SIG-M5 treated with dmso at 0.1 percent for 504 hours (cell line): ENCODE measurements around the gene DNAJA4.

Source experiments
- DNase-seq: peaks from one replicate; lab custom pipeline; 2025; ENCODE audit not compliant: unreplicated experiment; lab: John Stamatoyannopoulos, UW

Gene DNAJA4

GRCh38 chr15:78264304-78265136 lies at the start of gene DNAJA4:
DNAJA4 (plus strand) TSS chr15:78264562; CDS start chr15:78264764, 202 bp downstream.
- no peak for DNase-seq

GRCh38 chr15:78216276-78217104 lies 47.9 kb upstream of the DNAJA4 start:
- peak; percentile 23 for DNase-seq

- DNase-seq: no peak
Measured at GRCh38 chr15:78220713-78221112, 43.6 kb upstream of the DNAJA4 start.

- no peak for DNase-seq
Measured at GRCh38 chr15:78222745-78223395, 41.5 kb upstream of the DNAJA4 start.

DNA sequence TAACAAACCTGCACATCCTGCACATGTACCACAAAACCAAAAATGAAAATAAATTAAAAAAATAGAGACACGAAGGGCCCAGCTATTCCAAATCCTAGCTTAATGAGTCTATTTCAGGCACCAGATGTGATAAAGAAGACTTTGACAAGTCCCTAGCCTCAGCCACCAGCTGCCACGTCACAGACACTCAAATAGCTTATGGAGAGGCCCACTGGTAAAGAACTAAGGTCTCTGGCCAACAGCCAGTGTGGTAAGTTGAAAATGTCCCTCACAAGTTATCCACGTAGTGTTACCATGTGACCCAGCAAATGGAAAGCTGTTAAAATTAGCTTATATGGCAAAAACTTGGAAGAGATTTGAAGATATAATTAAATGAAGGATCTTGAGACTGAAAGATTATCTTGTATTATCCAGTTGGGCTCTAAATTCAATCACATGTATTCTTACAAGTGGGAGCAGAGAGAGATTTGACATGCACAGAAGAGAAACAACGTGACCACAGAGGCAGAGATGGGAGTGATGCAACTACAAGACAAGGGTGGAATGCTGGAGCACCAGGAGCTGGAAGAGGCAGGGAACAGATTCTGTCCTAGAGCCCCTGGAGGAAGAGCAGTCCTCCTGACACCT lies 40.9 kb upstream of the DNAJA4 start:
- no peak for DNase-seq

GRCh38 chr15:78224023-78224411 lies 40.3 kb upstream of the DNAJA4 start:
- no peak for DNase-seq

DNA sequence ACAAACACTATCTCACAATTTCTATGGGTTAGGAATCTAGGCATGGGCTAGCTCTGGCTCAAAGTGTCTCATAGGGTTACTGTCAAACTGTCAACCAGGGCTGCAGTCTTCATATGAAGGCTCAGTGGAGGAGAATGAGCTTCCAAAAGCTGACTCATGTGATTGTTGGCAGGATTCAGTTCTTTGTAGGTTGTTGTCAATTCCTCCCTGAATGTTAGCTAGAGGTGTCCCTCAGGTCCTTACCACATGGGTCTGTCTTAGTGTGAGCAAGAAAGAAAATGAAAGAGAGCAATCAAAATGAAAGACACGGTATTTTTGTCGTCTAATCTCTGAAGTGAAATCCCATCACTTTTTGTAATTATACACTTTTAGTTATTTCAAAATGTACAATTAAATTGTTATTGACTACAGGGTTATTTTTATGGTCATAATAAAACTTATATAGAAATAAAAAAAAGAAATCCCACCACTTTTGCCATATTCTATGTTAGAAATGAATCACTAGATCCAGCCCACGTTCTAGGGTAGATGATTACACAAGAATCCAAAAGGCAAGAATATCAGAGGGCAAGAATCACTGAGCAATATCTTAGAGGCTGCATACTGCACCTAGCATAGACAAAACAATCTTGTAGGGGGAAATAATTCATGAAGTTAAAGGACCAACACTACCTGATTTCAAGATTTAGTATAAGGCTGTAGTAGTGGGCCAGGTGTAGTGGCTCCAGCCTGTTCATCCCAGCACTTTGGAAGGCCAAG lies 38.4 kb upstream of the DNAJA4 start:
- DNase-seq: no peak

- no peak for DNase-seq
Measured at GRCh38 chr15:78228356-78228996, 35.9 kb upstream of the DNAJA4 start.

- DNase-seq: no peak
Measured at GRCh38 chr15:78229431-78230406, 34.6 kb upstream of the DNAJA4 start.

DNA sequence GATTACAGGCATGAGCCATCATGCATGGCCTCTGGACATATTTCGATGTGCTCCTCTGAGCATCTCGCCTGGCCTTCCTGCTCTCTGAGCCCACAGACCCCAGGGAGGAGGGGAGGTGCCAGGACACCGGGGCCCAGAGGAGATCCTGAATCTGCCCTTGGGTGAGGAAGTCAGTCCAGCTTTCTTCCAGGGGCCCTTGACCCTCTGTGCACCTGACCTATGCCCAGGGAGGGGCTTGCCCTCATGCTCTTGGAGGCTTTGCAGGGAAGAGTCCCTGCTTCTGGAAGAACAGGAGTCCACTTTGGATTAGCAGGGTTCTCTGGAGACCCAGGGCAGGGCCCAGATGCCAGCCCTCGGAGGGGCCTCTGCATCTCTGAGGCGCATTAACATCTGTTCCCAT lies 31.4 kb upstream of the DNAJA4 start:
- no peak for DNase-seq

DNA sequence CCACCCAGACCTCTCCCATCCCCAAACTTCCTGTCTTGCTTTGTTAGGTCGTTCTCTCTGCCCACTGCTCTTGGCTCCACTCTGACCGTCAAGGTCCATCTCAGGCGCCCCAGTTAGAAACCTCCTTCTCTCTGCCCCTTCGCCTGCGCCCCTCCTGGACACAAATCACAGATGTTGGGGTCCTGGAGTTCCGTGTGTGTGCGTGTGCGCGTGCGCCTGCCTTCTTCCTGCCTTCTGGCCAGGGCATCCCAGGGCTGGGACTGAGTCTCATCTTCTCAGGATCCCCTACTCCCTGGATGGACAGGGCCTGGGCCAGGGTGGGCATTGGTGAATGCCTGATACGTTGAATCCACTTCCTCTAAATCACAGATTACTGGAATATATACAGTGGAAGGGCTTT lies 30.9 kb upstream of the DNAJA4 start:
- DNase-seq: no peak

DNA sequence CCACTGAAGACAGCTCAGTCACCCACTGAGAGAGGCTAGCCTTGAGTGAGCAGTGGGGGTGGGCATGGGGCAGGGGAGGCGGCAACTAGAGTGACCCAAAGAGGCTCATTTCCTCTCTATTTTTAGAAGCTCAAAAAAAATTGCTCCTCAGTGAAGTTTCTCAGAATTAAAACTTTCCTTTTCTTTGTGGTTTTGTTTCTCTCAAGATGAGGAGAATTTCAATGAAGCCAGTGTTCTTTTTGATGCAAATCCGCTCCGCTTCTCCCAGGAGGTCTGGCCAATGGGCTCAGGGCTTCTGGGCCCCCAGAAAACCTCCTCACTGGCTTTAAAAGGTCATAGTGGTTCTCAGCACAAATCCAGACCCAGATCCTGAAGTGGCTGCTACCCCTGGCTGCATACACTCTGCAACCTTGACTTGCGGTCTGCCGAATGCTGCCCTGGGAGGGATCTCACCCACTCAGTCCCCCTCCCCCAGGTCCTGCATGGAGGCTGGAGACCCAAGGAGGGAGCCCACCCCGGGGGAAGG lies 29.8 kb upstream of the DNAJA4 start, which contains the start of gene ACSBG1:
Gene ACSBG1 (minus strand): TSS at position 51 of the 526 bp plus-strand sequence. CDS start 64 bp downstream, outside the sequence.
- DNase-seq: no peak

DNA sequence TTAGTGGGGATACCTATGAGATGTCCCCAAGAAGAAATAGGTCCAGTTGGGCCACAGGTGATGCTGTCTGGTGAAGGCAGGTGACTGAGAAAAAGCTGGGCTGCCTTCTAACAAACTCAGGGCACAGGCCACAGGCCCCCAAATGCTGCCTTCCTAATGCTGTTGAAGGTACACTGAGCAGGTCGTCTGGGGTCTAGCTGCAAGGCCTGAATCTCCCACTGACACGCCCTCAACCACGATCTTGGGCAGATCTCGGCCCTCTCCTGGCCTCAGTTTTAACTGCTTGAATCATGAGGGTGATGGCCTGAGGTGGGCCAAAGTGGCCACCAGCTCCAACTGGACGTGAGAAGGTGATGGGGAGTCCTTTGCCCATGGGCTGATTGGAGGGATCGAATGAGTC lies 27.9 kb upstream of the DNAJA4 start:
- DNase-seq: no peak

DNA sequence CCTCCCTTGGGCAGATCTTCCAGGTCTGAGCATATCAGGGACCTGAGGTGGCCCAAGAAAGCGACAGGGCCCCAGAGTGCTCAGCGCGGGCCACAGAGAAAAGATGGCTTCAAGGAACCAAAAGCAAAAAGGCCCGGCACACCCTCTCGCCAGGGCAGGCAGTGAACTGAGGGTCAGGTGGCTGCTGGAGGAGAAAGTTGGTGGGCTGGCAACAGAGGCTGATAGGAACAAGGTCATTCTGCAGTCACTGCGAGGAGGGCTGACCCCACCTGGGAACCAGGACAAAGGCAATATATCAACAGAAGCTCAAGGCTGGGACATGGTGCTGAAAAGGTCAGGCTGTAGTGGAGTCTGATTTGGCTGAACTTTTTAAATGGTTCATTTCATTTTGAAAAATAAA lies 27.2 kb upstream of the DNAJA4 start:
- no peak for DNase-seq

DNA sequence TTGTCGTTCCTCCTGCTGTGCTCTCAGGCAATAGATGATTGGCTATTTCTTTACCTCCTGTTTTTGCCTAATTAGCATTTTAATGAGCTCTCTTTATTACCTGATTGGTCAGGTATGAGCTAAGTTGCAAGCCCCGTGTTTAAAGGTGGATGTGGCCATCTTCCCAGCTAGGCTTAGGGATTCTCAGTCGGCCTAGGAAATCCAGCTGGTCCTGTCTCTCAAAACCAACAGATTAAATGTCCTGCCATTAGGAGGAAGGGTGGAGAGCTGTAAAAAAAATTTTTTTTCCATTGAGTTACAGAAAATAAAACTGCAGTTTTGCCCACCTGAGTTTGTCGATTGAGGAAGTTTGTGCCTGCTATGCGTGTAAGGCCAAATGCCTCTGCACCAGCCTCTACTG lies 24.6 kb upstream of the DNAJA4 start:
- DNase-seq: no peak

DNA sequence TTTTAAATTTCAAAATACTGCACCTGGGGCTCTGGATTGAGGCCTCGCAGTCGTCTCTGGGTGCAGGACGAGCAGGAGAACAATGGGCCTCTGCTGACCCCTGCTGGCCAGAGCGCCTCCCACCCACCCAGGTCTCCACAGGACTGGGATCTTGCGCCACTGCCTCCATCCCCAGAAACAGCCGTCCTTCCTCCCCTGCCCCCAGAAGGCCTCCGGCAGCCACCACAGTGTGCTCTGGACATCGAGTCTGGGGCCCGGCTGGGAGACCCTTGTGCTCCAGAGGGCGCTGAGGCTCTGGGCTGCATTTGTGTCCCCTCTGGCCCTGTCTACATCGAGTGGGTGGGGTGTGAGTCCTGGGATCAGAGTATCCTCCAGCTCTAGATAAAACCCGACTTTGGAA lies 23.3 kb upstream of the DNAJA4 start:
- peak; percentile 66 for DNase-seq

GRCh38 chr15:78242128-78242527 lies 22.2 kb upstream of the DNAJA4 start:
- DNase-seq: no peak

GRCh38 chr15:78243058-78243457 lies 21.3 kb upstream of the DNAJA4 start:
- no peak for DNase-seq
